Measurements from ENCODE around the gene NUMA1.

Gene NUMA1

DNA sequence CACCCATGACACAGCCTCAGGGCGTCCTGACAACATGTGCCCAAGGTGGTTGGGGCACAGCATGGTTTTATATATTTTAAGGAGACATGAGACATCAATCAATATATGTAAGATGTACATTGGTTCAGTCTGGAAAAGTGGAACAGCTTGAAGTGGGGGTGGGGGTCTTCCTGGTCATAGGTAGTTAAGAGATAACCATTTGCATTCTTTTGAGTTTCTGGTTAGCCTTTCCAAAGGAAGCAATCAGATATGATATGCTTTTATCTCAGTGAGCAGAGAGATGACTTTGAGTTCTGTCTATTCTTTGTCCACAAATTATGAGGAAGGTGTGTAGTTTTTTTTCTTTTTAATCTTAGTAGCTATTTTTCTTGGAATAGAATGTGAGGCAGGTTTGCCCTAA, 42.3 kb upstream of the NUMA1 start:
- H3K4me3 ChIP-seq (replicated peaks; ENCODE audit: low read depth, low read length), result no peak overlapping the region
- no peak for DNase-seq (ENCODE audit: low read depth)
- TF ChIP-seq, protein P1, sequence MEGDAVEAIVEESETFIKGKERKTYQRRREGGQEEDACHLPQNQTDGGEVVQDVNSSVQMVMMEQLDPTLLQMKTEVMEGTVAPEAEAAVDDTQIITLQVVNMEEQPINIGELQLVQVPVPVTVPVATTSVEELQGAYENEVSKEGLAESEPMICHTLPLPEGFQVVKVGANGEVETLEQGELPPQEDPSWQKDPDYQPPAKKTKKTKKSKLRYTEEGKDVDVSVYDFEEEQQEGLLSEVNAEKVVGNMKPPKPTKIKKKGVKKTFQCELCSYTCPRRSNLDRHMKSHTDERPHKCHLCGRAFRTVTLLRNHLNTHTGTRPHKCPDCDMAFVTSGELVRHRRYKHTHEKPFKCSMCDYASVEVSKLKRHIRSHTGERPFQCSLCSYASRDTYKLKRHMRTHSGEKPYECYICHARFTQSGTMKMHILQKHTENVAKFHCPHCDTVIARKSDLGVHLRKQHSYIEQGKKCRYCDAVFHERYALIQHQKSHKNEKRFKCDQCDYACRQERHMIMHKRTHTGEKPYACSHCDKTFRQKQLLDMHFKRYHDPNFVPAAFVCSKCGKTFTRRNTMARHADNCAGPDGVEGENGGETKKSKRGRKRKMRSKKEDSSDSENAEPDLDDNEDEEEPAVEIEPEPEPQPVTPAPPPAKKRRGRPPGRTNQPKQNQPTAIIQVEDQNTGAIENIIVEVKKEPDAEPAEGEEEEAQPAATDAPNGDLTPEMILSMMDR (IDR thresholded peaks at IDR 0.05; ENCODE audit: low read length, missing control alignments), result no peak

DNA sequence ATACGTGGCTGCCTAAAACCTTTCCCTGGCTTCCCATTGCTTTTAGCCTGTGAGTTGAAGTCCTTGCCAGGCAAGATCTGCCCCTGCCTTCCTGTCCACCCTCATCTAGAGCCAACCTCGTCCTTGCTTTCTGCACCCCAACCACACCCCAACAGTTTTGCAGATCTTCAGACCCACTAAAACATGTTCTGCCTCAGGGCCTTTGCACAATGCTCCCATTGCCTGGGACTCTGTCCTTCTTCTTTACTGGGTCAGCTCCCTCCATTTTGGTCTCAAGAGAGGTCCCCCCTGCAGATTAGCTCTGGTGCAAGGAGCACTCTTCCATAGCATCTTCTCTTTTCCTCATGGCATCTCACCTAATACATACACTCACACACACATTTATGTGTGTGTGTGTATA, 40.6 kb upstream of the NUMA1 start:
- no peak for DNase-seq (ENCODE audit: low read depth)
- no peak overlapping the region for H3K4me3 ChIP-seq (replicated peaks; ENCODE audit: low read depth, low read length)
- TF ChIP-seq, protein P1 (IDR thresholded peaks at IDR 0.05; ENCODE audit: low read length, missing control alignments), result no peak

GRCh38 chr11:72119198-72119597, 38.9 kb upstream of the NUMA1 start:
- no peak for DNase-seq (ENCODE audit: low read depth)
- no peak overlapping the region for H3K4me3 ChIP-seq (replicated peaks; ENCODE audit: low read depth, low read length)
- TF ChIP-seq, protein P1 (IDR thresholded peaks at IDR 0.05; ENCODE audit: low read length, missing control alignments), result no peak

DNA sequence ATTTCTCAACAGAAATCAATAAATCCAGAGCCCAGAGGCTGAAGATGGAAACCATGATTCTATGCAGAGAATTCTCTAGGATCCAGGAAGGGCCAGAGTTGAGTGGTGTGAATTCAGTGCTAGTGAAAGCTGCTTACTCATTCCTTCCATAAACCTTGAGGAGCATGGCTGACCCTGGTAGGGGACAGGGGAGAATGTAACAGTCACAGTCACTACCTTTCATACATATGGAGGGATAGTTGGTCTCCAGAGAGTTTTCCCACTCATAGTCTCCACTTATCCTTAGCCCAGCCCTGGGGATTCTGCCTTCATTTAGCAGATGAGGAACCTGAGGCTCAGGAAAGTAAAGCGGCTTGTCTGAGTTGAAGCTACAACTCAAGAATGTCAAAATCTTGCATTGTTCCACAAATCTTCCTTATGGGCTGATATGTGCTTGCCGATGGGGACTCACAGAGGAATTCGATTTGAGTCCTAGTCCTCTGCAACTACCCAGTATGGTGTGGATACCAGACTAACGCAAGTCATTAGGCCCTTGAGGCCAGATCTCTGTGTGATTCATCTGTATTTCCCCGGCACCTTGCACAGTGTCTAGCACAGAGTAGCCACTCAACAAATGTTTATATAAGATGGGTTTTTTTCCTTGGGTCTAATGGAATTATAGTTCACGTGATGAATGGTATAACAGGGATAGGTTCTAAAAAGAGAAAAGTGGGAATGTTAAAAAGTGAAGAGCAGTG, 35.8 kb upstream of the NUMA1 start:
- H3K4me3 ChIP-seq (replicated peaks; ENCODE audit: low read depth, low read length), result no peak overlapping the region
- DNase-seq (ENCODE audit: low read depth), result no peak
- TF ChIP-seq, protein P1 (IDR thresholded peaks at IDR 0.05; ENCODE audit: low read length, missing control alignments), result no peak

GRCh38 chr11:72114570-72114969, 34.2 kb upstream of the NUMA1 start:
- no peak overlapping the region for H3K4me3 ChIP-seq (replicated peaks; ENCODE audit: low read depth, low read length)
- DNase-seq (ENCODE audit: low read depth), result no peak
- TF ChIP-seq, protein P1 (IDR thresholded peaks at IDR 0.05; ENCODE audit: low read length, missing control alignments), result no peak

GRCh38 chr11:72112978-72113808, 32.9 kb upstream of the NUMA1 start:
- peak overlapping the region; percentile 77 for H3K4me3 ChIP-seq (replicated peaks; ENCODE audit: low read depth, low read length)
- no peak for DNase-seq (ENCODE audit: low read depth)
- TF ChIP-seq, protein P1 (IDR thresholded peaks at IDR 0.05; ENCODE audit: low read length, missing control alignments), result no peak

Measured in fibroblast of pulmonary artery (primary cell).